Thyroid gland (tissue), 4 donors: ENCODE results near the gene MISP3. TPM values are rescaled to one million over a fixed set of nuclear protein-coding genes. Genes with fewer than 3 reads are reported as not detected.

Experiments used
- DNase-seq, 2 donors: peaks; one replicate each; pipeline ENCODE4 v3.0.0-alpha.2; 2019
- H3K27ac ChIP-seq, 3 donors: fragments of 200-600 bp; sonication (generic); 1 replicate in 2 of 3; 2 replicates in 1 of 3; pipeline ENCODE4 v1.5.1; 2016 to 2019; ENCODE audit warnings: mild to moderate bottlenecking in 1 of 3, moderate library complexity in 1 of 3
- H3K27me3 ChIP-seq: fragments of 200-600 bp; sonication (generic); one replicate; pipeline ENCODE4 v1.5.1; 2019
- H3K36me3 ChIP-seq, 2 donors: fragments of 200-600 bp; sonication (generic); one replicate each; pipeline ENCODE4 v1.5.1; 2016 to 2019
- H3K4me1 ChIP-seq, 2 donors: fragments of 200-600 bp; sonication (generic); one replicate each; pipeline ENCODE4 v1.5.1; 2017 to 2019
- H3K4me3 ChIP-seq, 3 donors: fragments of 200-600 bp; sonication (generic); replicated peaks in 1 of 3; 1 replicate in 2 of 3; 2 replicates in 1 of 3; pipeline ENCODE4 v1.5.1; 2016; ENCODE audit warnings: mild to moderate bottlenecking in 1 of 3
- H3K9me3 ChIP-seq: fragments of 200-600 bp; sonication (generic); one replicate; pipeline ENCODE4 v1.5.1; 2017
- POLR2A ChIP-seq, 2 donors: fragments of 450-650 bp; IDR thresholded peaks; one replicate each; pipeline ENCODE4 v1.6.1; 2017; ENCODE audit warnings: antibody characterized with exemption in 2 of 2, mild to moderate bottlenecking in 2 of 2, moderate library complexity in 1 of 2
- WGBS, 2 donors: methylation state at CpG; one replicate each; pipeline ENCODE4 v1.1.5; 2017; 5-methylcytosine and 5-hydroxymethylcytosine counted together
- intact Hi-C: fragments of 100-400 bp; cut with DNase I; formaldehyde crosslinking; loops from one replicate; pipeline ENCODE4 v1.15.1; 2023
- total RNA-seq, 4 donors: library from RNA; depleted of rRNA; stranded (reverse); fragments of >200 nt; gene quantifications; one replicate each; pipeline ENCODE4 v1.2.3, GENCODE V29; 2016
- TF ChIP-seq, protein P1 (sequence below), 6 experiments: fragments of 200-600 bp in 3 of 6; fragments of 450-650 bp in 3 of 6; sonication (generic) in 3 of 6; IDR thresholded peaks; one replicate each; pipeline ENCODE4 v1.5.1; 2016 to 2019; ENCODE audit warnings: antibody characterized with exemption in 6 of 6, mild to moderate bottlenecking in 2 of 6, inconsistent platforms in 1 of 6, moderate library complexity in 1 of 6

MISP3 gene
- total RNA-seq, 4 donors from 2014 or later, result 7.9 to 9.9 (median 9.1) TPM

DNA sequence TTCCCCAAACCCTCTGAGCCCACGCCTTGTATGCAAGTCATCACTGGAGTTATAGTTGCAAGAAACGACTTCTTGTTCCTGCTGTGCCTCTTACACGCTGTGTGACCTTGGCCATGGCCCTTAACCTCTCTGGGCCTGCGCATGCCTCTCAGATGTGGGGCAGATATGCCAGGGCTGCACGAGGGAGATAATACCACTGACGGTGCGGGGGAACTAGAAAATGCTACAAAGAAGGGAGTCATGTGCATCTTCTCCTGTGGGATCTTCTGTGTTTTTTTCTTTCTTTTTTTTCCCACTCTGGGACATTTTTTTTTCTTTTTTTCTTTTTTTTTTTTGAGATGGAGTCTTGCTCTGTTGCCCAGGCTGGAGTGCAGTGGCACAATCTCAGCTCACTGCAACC, 22.3 kb downstream of the MISP3 start:
- WGBS, 2 donors, result 93 to 96% methylated on average over 7 of the region's 7 CpGs
- TF ChIP-seq, protein P1, sequence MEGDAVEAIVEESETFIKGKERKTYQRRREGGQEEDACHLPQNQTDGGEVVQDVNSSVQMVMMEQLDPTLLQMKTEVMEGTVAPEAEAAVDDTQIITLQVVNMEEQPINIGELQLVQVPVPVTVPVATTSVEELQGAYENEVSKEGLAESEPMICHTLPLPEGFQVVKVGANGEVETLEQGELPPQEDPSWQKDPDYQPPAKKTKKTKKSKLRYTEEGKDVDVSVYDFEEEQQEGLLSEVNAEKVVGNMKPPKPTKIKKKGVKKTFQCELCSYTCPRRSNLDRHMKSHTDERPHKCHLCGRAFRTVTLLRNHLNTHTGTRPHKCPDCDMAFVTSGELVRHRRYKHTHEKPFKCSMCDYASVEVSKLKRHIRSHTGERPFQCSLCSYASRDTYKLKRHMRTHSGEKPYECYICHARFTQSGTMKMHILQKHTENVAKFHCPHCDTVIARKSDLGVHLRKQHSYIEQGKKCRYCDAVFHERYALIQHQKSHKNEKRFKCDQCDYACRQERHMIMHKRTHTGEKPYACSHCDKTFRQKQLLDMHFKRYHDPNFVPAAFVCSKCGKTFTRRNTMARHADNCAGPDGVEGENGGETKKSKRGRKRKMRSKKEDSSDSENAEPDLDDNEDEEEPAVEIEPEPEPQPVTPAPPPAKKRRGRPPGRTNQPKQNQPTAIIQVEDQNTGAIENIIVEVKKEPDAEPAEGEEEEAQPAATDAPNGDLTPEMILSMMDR (IDR thresholded peaks at IDR 0.05), result no peak
- no peak for TF ChIP-seq POLR2A (IDR thresholded peaks at IDR 0.05)
- DNase-seq, result no peak
- Histone ChIP-seq H3K4me1 (peaks cover 0 to 5% of the 10 kb centered on the region in 2 donors), H3K4me3 (no peak overlapping the region), H3K27ac (no peak overlapping the region), H3K9me3 (no peaks in the 10 kb centered on the region), H3K27me3 (no peaks in the 10 kb centered on the region), H3K36me3 (peaks cover 8 to 10% of the 10 kb centered on the region in 2 donors)
- intact Hi-C loops, result no loop called here

DNA sequence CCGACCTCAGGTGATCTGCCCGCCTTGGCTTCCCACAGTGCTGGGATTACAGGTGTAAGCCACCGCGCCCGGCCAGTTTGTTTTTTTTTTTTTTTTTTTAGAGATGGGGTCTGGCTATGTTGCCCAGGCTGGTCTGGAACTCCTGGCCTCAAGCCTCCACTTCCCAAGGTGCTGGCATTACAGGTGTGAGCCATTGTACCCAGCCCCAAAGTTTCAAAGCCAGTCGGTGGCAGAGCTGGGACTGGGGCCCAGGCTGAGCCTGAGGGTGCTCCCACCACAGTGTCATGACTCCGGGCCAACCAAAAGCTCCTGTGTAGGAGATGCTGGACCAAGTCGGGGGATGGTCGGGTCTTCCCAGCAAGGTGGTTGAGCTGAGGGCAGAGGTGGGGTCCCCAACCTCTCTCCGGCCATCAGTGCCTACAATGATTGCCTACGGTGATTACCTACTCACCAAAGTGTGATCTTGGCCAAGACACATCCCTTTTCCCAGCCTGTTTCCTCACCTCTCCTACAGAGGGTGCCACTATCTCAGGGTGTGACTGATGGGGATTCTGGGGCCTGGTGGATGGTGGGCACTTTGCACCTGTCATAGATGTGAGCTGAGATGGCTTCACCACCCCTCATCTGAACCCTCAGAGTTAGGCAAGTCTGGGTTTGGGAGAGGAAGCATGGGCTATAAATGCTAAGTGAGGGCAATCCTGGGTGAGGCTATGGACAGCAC, 23.8 kb downstream of the MISP3 start:
- 96 to 98% methylated on average over 10 to 11 of the region's 11 CpGs for WGBS, 2 donors
- Histone ChIP-seq H3K27ac (no peak overlapping the region), H3K4me1 (peaks cover 0 to 5% of the 10 kb centered on the region in 2 donors), H3K9me3 (no peaks in the 10 kb centered on the region), H3K36me3 (peaks cover 18 to 20% of the 10 kb centered on the region in 2 donors), H3K27me3 (no peaks in the 10 kb centered on the region), H3K4me3 (no peak overlapping the region)
- no peak for DNase-seq
- TF ChIP-seq POLR2A (IDR thresholded peaks at IDR 0.05), result no peak
- TF ChIP-seq, protein P1 (IDR thresholded peaks at IDR 0.05), result no peak
- intact Hi-C loops, result no loop called here

DNA sequence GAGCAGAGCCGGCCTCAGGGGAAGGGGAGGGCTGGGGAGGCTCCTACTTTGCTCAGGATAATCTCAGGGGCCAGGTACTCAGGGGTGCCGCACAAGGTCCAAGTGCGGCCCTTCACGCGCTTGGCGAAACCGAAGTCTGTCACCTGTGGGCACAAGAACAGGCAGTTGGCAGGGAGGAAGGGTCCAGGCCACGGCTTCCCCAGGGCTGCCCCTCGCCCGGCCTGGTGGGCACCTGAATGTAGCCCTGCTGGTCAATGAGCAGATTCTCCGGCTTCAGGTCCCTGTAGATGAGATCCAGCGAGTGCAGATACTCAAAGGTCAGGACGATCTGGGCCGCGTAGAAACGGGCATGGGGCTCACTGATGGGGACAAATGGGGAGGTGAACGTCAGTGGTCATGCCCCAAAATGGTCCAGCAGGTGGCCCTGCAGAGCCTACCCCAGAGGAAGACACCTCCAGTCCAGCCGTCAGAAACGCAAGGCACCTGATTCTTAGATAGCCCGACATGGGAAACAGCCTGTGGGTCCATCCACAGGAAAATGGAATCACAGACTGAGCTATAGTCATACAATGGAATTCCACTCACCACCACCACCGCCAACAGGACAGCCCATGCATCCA, 25.1 kb downstream of the MISP3 start:
- Histone ChIP-seq H3K36me3 (peaks cover 28 to 32% of the 10 kb centered on the region in 2 donors), H3K27me3 (no peaks in the 10 kb centered on the region), H3K4me1 (no peaks in the 10 kb centered on the region), H3K27ac (no peak overlapping the region), H3K4me3 (no peak overlapping the region), H3K9me3 (no peaks in the 10 kb centered on the region)
- intact Hi-C loops, result no loop called here
- no peak for DNase-seq
- 78 to 87% methylated on average over 18 to 19 of the region's 21 CpGs for WGBS, 2 donors
- no peak for TF ChIP-seq POLR2A (IDR thresholded peaks at IDR 0.05)
- TF ChIP-seq, protein P1 (IDR thresholded peaks at IDR 0.05), result no peak

DNA sequence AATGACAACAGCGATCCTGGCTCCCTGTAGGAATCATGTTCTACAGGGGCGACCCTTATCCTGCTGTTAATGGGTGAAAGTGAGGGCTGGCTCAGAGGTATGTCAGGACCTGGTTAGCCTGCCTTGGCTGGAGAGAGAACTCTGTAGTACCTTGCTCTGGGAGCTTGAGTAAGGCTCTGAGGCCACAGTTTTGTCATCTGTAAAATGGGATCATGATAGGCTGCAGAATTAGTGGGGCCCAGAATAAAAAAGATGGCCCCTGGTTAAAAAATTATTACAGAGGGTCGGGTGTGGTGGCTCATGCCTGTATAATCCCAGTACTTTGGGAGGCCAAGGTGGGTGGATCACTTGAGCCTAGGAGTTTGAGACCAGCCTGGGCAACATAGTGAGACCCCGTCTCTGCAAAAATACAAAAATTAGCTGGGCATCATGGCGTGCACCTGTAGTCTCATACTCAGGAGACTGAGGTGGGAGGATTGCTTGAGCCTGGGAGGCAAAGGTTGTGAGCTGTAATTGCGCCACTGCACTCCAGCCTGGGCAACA, 28.5 kb downstream of the MISP3 start:
- intact Hi-C loops, result no loop called here
- Histone ChIP-seq H3K9me3 (no peaks in the 10 kb centered on the region), H3K4me3 (no peak overlapping the region), H3K27me3 (no peaks in the 10 kb centered on the region), H3K4me1 (no peaks in the 10 kb centered on the region), H3K27ac (no peak overlapping the region), H3K36me3 (peaks cover 45 to 49% of the 10 kb centered on the region in 2 donors)
- DNase-seq, result no peak
- TF ChIP-seq, protein P1 (IDR thresholded peaks at IDR 0.05), result no peak
- no peak for TF ChIP-seq POLR2A (IDR thresholded peaks at IDR 0.05)
- WGBS, 2 donors, result 94 to 98% methylated on average over 6 of the region's 6 CpGs
